GM21723 (cell line): ENCODE data around the gene DAGLA.
A peak's percentile ranks its signal among the peaks of the same experiment; 100 is the strongest.

ENCODE experiments used
- ATAC-seq: cut with Tn5 transposase; IDR thresholded peaks from one replicate; pipeline ENCODE4 v1.9.1; 2021; ENCODE audit warnings: mild to moderate bottlenecking, moderate library complexity; ENCODE audit not compliant: unreplicated experiment

The DAGLA gene

GRCh38 chr11:61775606-61776554, 95.7 kb downstream of the DAGLA start:
- ATAC-seq: no peak

DNA sequence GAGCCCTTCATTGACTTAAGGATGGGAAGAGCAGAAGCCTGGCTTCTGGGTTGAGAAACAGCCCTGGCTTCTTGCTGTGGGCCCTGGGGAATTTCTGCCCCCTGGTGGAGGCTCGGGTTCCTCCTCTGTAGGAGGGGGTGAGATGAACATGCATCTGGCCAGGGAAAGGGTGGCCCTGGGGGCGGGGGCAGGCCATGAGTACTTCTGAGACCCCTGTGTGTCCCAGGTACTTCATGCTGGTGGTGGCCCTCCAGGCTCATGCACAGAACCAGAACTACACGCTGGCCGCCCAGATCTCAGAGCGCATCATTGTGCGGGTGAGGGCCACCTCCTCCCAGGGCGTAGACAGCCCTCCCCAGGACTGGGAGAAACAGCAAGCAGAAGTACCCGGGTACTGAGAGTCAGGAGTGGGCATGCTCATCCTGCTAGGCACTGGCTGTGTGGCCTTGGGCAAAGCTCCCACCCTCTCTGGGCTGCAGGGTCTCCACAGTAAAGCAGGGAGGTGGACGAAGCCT, 96.4 kb downstream of the DAGLA start:
- no peak for ATAC-seq

DNA sequence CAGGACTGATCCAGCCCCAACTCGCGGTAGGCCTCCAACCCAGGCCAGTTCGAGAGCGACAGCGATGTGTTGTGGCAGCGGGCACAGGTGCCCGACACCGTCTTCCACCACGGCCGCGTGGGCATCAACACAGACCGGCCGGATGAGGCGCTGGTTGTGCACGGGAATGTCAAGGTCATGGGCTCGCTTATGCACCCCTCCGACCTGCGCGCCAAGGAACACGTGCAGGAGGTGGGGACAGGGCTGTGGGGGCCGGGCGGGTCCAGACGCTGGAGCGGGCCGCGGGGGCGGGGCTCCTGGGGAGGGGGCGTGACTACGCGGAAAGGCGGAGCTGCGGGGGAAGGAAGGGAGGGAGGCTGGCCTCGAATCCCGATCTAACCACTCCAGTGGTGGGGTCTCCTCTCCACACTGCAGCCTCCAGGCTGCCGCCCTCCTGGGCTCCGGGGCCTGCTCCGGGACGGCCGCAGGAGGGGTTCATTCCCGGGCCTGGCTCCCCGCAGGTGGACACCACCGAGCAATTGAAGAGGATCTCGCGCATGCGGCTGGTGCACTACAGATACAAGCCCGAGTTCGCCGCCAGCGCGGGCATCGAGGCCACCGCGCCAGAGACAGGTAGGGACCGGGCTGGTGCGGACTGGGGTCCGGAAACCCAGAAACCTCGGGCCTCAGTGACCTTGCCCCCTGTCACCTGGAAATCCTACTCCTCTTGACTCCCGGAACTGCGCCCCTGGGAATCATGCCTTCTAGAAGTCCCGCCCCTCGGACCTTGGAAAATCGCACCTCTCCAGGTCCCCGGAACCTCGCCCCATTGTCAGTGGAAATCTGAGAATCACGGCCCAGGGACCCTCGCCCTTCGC, 97.3 kb downstream of the DAGLA start:
- no peak for ATAC-seq

DNA sequence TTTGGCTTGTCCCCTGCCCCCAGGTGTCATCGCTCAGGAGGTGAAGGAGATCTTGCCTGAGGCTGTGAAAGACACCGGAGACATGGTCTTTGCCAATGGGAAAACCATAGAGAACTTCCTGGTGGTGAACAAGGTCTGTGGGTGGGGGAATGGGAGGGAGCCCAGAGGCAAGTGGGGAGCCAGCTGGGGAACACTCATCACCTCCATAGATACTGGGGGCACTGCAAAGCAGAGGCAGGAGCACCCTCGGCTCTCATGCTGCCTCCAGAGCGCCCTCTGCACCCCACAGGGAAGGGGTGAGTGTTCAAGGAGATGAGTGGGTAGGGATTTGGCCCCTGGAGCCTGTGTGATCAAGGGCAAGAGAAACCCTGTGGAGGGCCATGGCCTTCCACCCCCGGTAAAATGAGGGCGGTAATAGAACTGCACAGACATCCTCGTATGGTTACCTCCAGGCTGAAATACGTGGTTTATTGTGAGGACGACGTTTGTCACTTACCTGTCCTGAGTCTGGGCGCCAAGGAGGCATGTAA, 98.2 kb downstream of the DAGLA start:
- no peak for ATAC-seq

- ATAC-seq: no peak
These were observed 98.9 kb downstream of the DAGLA start for GRCh38 chr11:61778920-61779650.

GRCh38 chr11:61779666-61780525, 99.7 kb downstream of the DAGLA start:
- no peak for ATAC-seq

DNA sequence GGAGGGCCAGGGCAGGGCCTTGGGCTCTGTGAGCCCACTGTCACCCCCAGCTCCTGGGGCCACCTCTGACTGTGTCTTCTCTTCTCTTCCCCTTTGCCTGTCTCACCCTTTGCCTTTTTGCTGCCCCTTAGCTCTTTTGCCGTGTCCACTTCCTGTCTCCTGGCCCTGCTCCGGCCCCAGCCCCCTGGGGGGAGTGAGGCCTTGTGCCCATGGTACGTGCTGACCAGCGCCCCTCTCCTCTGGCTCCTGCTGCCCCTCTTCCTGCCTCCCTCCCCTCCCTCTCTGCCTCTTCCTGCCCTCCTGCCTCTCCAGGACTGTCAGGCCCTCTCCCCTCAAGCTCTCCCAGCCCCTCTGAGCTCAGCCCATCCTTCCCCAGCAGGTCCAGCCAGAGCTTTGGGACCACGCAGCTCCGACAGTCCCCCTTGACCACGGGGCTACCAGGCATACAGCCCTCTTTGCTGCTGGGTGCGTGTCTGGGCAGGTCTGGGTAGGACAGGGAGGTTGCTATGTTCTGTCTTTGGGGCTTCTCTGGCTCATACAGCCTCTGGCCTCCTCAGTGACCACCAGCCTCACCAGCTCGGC, 100.5 kb downstream of the DAGLA start:
- no peak for ATAC-seq

DNA sequence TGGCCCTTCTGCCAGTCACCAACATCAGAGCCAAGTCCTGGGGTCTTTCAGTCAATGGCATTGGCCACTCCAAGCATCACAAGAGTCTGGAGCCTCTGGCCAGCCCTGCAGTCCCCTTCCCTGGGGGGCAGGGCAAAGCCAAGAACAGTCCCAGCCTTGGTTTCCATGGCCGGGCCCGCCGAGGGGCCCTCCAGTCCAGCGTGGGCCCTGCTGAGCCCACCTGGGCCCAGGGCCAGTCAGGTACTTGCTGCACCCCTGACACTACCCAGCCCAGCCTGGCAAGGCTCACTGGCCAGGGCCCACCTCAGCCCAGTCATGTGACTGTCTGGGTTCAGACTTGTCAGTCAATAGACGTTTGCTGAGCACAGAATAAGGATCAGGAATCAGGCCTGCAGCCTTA, 101.4 kb downstream of the DAGLA start:
- ATAC-seq: no peak

DNA sequence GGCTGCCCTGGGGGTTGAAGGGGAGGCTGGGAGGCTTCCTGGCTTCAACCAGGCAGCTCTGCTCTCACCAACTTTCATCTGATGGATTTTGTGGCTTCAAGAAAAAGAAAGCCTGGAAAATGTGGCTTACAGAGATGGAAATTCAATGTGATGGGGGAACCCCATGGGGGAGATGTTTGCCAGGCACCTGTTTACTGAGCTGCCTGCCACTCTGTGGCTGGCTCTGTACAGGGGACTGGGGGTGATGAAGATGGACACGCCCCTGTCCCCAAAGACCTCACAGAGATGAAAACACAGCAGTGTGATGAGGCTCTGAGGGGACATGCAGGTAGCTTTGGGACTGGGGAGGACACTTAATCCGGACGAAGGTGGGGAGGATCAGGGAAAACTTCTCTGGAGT, 102.1 kb downstream of the DAGLA start:
- no peak for ATAC-seq

DNA sequence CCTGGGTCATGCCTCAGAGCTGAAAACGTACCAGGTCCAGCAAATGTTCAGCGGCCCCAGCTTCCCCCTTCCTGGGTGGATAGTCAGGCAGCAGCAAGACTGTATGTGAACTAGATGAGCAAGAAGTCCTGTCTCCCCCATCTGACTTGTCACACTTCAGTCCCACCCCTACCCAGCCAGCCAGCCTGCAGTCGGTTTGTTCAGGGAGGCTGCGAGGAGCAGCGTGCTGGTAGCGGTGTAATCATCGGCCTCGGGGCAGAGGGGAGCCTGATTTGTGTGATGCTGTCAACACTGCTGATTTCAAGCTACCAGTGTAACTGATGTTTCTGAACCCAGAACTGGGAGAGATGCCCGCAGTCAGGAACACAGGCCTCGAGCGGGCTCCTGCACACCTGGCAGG, 102.7 kb downstream of the DAGLA start:
- ATAC-seq: no peak

GRCh38 chr11:61783717-61784505, 103.7 kb downstream of the DAGLA start:
- no peak for ATAC-seq

- ATAC-seq: no peak
These were observed 104.3 kb downstream of the DAGLA start for GRCh38 chr11:61784506-61784805.

- ATAC-seq: no peak
These were observed 105.7 kb downstream of the DAGLA start for GRCh38 chr11:61785837-61786402.

DNA sequence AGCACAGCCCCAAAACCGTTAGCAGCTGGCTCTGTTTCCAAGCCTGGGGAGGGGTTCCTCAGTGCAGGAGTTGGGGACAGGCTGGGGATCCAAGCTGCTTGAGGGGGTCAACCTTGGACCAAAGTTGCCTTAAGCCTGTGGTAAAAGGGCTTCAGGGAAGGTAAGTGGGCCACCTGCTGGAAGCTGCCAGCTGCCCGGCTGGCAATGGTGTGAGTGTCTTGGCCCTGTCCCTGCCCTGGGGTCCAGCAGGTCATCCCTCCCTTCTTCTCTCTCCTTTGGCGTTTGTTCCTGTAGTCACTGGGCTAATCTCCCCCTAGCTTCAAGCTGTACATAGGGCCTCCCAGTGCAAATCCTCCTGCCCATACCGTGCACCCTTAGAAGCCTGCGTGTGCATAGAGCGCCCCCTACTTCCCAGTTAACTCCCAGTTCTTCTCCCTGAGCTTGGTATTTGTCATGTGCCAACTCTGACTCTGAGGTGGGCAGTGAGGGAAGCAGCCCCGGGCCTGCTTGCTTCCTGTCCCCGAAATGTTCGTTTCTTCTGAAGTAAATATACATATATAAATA, 107.8 kb downstream of the DAGLA start:
- ATAC-seq: no peak

DNA sequence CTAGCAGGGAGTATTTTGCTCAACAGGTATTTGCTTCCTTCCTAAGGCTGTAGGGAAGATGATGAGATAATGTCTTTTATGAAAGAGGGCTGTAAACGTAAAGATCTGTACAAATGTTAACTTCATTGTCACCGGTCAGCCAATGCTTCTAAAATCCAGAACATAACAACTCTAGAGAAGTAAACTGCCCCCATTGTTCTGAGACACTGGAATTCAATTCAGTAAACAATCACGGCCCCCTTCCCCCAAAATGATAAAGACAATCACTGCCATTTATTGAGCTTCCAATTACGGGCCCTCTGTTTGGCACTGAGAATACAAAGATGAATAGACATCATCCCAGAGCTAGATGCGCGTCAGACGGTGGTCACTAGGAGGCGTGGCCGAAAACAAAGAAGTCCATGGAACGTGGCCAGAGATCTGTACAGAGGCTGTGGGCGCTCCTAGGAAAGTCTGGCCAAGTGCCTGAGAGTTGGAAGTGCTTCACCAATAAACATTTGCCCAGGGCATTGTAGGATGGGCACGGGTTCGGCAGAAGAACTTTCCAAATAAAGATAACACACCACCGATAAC, 111.6 kb downstream of the DAGLA start:
- no peak for ATAC-seq

DNA sequence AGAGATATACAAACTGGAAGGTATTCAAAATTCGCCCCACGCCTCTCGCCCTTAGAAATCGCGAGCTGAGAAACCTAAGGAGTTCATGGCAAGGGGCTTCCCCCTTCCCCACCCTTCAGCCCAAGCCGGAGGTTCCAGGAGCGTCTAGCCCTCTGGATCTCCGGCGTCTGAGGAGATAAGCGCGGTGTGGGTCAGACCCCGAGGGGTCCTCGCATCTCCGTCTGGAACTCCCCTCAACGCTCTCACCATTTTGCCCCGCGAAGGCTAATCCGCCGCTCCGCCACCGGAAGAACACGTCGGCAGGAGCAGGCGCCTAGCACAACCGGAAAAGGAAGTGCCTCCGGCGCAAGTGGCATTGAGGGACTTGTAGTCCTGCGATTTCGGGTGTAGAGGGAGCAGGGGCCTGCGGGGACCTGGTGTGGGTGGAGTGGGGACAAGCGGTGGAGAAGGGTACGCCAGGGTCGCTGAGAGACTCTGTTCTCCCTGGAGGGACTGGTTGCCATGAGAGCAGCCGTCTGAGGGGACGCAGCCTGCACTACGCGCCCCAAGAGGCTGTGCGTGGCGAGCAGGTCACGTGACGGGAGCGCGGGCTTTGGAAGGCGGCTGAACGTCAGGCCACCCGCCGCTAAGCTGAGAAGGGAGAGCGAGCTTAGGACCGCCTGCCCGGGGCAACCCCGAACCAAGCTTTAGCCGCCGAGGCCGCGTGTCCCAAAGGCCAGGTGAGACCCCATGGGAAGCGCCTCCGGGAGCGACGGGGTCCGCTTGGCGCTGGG, 112.3 kb downstream of the DAGLA start, which contains the start of the genes FEN1 and TMEM258:
Gene FEN1, plus strand, starts transcription at position 602 of the 773 bp plus-strand sequence. CDS start 2,451 bp downstream, outside the sequence.
Gene TMEM258, minus strand, starts transcription at position 290 of the 773 bp plus-strand sequence. Its CDS starts 41 bp downstream, at position 249.
- peak; percentile 87 for ATAC-seq
